HG03280 (cell line): Measurements from ENCODE around the gene MRGPRF.

Source experiments
- ATAC-seq: cut with Tn5 transposase; IDR thresholded peaks from one replicate; pipeline ENCODE4 v1.9.1; 2021; ENCODE audit warnings: mild to moderate bottlenecking, moderate library complexity; ENCODE audit not compliant: unreplicated experiment

Gene MRGPRF

DNA sequence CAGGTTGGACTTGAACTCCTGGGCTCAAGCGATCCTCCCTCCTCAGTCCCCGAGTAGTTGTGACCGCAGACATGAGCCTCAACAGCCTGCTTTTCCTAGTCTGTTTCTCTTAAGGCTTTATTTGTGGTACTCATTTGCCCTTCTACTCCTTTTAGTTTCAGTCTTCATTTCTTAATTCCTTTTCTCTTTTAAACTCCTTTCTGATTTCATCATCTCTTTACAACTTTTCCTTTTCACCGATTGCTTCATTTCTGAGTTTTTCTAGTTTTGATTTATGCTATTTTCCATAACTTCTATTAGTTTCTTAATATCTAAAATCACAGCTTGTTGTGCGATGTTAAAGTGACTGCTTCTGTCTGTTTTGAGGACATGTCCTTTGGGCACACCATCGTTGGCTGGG lies 17.3 kb upstream of the MRGPRF start:
- no peak for ATAC-seq

DNA sequence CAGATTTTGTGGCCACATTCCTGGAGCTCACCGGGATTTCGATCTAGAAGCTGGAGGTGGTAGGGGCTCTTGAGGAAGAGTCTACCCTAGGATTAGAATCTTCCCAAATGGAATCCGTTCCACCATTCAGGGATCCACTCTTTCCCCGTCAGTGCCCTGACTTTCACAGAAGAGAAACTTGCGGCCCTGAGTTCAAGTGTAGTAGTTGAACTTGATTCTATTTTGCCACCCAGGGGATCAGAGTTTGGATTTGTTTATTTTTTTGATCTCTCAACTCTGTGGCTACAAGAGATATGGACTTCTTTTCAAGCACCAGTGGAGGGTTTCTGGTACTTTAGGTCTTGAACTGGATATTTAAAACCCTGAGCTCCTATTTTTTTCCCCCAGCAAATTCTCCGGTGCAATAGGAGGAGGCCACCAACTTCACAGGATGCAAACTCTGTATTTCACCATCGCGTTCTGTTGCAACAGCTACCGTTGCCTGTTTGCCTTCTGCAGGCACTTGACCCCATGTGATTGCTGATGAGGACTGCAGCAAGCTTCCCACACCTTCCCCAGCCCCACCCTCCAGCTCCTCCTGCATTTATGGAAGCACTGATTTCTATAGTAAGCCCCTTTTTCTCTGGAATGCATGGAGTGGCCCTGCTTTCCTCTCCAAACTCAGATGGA lies 14.8 kb upstream of the MRGPRF start:
- no peak for ATAC-seq

DNA sequence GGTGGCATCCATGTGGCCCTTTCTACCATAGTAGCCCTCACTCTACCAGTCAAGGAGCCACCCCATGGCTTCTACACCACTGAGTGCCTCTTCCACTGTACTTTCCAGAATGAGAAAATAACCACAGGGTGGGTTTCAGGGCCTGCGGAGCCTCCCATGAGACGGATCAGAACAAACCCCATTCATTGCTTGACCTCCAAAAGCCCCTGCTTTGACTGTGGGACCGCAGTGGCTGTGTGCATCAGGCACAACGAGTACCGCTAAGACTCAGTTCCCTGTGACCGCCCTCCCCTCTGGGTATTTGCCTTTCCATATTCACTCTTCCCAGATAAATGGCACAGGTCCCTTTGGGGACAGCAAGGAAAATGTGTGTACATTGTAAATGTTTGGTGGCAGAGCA lies 11.5 kb upstream of the MRGPRF start:
- no peak for ATAC-seq

DNA sequence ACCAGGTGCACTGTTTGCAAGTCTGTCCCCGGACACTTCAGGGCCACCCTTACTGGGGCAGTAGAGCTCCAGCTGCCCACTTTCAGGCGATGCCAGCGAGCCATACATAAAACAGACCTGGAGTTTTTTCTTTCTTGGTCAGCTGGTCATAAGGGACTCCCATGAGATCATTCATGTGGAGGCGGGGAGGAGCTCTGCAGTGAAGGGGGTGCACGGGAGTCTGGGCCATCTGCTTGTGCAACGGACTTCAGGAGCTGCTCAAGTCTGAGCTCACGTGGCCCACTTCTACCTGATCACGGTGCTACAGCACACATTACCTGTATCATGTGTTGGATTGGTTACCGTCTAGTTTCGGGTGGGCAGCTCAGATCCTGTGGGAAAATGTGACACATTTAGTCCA lies 9.2 kb upstream of the MRGPRF start:
- no peak for ATAC-seq

DNA sequence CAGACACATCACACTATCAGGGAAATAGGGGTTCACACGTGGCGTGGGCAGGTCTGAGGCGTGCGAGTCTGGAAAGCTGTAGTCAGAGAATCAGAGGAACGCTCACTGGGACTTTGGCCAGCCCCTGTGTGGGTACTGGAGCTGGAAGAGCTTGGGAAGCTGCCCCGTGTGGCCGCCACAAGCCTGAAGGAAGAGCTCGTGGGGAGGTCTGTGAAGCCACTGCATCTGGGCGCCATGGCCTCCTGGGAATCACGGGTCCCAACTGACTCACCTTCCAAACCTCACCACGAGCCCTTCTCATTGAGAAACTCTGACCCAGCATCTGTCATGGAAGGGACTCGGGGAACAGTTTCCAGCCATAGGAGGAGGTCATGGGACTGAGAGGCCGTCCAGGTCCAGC lies 5.9 kb upstream of the MRGPRF start:
- no peak for ATAC-seq

DNA sequence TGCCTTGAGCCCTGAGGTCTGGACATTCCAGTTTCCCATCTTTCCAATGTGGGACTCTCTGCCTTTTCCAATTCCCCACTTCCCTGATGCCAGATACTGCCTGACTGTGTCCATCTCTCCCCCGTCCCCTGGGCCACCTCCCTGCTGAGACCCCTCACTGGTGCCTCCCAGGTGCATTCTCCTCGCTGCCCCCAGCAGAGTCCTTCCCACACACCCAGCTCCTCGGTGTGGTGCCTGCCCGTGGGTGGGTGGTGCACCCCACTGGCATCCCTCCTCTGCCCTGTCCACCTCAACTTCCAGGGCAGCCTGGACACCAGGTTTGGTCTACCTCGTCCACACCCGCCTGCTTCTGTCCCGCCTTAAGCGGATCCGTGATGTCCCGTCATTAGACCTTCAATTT lies 4.9 kb upstream of the MRGPRF start:
- no peak for ATAC-seq

DNA sequence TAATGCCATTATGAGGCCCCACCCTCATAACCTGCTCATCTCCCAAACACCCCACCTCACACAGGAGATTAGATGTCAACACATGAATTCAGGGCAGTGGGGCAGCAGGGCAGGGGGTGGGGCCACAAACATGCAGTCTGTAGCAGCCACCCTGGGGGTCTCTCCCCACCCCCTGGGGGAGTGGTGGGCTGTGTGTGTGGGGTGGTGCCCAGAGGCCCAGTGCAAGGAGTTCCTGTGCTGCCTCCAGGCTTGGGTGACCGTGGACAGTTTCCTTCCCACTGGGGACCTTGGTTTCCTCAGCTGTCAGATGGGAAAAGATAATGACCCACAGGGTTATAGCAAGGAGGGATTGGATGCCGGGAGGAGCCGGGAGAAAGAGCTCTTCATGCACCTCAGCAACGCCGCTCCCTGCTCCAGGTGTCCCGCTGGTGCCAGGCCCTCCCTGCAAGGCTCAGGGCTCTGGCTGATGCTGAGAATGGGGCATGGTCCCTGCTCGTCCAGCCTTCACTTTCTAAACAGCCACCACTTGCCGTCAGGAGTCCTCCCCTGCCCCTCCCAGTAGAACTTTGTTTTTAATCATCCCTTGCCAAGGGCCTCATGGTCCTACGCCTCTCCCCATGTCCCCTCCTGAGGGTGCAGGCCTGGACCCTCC lies 2.0 kb upstream of the MRGPRF start:
- ATAC-seq: no peak

DNA sequence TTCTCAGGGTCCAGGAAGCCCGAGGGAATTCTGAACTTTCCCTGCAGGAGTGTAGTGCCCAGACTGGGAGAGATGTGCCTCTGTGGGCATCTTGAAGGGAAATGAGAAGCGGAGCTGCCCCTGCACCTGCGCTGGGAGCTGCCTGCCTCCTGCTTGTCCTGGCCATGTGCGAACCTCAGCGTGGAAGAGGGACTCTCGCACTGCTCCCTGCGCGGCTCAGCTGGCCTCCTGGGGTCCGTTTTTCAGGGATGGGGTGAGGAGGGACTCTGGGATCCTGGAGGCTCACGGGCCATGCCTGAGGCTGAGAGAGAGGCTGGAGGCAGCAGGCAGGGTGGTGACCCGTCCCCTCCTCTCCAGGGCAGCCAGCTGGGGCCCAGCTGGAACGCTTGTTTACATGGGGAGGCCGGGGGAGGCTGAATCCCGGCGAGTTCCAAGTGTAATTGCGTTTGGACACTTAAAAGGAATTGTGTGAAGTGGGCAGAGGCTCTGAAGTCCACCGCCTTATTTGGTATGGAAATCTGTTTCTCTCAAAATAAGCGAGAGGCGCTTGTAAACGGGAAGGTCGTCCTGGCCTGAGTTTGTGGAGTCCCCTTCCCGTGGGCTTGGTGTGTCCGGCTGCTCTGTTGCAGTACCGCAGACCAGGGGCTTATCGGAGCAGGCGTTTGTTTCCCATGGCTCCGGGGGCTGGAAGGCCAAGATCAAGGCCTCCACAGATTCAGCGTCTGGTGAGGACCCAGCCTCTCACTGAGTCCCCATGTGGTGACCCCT lies 1.2 kb upstream of the MRGPRF start:
- ATAC-seq: no peak

DNA sequence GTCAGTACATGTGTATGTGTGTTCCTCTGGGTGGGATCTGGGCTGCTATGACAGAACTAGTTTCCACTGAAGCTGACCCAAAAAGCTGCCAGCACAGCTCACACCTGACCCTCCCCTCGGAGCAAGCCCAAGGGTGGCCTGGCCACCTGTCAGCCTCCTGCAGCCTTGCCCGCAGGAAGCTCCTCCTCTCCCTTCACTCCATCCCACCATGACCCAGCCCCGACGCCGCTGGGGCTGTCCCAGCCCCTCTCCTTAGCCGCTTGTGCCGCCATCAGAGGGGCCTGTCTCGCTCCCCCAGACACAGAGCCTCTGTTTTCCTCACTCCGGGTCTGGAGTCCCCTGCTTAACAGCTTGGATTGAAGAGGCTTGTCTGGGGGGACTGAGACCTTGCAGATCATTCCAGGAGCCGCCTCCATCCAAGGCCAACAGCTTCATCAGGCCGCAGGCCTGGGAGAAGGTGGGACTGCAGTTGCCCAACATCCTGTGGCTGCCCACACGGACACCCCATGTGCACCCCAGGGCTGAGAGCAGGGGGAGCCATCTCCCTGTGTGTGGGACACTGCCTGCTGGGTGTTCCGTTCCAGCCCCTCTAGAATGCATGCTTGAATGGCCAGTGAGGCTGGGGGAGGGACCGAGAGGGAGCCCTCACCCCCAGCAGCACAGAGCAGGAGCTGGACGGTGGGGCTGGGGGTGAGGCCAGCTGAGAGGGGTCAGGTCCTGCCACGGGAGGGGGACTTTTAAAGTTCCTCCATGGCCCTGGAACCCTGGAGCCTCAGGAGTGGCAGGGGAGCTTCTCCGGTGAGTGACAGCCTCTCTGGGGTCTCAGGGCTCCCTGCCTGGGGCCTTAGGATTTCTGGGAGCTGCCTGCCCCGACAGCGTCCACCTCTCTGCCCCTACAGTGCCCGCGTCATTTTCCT lies 696 bp downstream of the MRGPRF start:
- ATAC-seq: no peak

DNA sequence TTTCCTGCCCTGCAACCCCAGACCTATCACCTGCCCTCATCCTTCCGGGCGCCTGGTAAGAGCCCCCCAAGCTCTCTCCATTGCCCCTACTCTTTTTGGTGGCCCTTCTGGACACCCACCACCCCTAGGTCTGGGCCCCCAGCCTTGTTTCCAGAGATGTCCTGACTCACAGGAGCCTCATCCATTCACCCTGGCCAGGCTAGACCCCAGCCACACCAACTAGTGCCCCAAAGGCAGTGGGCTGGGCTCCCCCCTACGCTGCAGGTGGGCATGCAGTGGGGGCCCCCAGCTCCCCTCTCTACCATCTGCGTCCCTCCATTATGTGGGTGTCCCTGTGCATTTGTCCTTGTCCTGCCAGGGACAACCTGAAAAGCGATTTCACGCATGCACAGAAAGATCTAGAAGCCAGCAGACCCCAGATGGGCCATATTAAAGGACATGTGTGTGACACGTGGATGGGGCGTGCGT lies 1.4 kb downstream of the MRGPRF start:
- ATAC-seq: no peak

DNA sequence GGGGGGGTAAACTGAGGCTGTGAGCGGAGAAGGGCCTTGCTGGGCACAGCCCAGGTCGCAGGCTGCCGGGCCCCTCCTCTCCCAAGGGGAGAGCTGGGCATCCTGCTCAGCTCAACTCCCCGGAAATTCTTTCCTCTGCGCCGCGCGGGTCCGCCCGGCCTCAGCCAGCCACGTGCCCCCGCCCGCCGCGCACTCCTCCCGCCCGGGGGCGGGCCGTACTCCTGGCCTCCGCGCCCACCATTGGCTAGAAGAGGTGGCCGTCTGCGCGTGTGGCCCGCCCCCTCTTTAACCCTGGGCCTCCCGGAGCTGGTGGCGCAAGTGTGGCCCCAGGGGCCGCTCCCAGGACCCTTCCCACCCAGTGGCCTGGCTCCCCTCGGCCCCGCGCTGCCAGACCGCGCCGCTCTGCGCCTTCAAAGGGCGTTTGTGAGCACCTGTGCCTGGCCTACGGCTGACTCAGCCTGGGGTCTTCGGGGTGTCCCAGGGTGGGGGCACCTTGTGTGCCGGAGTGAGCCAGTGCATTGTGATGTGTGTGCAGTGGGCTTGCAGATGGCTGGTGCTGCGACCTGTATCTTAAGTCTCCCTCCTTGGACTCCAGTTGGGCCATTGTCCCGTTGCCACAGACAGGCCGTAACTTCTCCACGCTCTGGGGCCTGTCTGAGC lies 2.0 kb downstream of the MRGPRF start:
- ATAC-seq: no peak

DNA sequence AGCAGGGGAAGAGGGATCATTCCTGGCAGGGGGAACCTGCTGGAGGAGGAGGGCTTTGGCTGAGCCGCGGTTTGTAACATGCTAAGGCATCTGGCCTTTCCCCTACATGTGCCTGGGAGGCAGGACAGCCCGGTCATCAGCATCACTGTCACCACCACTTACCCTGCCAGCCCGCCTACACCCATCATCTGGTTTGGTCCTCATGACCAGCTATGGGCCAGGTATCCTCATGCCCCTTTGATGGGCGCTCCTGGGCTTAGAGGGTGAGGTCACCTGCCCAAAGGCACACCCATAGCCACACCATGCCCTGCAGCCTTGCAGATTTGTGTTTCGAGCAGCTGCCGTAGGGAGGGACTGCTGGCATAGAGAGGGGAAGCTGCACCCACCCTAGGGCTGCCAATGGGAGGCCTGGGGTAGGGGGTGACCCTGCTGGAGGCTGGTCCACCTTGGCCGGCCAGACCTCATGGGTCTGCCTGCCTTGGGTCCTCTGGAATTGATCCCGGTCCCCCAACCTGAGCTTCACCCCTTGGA lies 2.6 kb downstream of the MRGPRF start:
- ATAC-seq: no peak

DNA sequence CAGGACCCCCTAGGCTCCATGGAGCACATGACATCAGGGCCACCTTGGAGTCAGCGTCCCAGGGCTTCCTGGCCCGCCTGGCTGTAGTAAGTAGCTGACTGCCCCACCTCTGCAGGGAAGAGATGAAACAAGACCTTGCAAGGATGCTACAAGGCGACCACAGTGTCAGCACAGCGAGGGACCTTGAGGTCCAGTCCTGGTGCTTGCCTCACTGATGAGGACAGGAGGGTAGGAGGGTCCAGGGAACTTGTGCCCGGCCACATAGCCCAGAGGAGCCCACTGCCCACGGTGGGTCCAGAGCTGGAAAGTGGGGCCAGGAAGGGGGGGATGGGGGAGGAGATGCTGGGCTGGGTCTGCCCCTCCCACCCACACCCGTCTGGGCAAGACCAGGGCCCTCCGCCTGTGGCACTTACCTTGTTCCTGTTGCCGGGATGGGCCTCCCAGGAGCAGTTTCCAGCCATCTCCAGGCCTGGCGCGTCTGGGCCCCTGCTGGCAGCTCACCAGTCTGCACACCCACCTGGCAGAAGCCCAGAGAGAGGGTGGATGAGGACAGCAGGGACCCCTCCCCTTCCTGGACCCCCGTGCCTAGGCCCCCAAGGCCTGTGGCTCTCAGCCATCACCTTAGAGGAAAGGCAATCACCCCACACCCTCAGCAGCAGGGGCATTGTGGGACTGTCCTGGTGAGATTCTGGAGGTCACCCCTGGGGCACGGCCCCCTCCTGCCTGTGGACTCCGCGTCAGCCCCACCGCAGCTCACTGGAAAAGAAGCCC lies 3.4 kb downstream of the MRGPRF start:
- no peak for ATAC-seq

DNA sequence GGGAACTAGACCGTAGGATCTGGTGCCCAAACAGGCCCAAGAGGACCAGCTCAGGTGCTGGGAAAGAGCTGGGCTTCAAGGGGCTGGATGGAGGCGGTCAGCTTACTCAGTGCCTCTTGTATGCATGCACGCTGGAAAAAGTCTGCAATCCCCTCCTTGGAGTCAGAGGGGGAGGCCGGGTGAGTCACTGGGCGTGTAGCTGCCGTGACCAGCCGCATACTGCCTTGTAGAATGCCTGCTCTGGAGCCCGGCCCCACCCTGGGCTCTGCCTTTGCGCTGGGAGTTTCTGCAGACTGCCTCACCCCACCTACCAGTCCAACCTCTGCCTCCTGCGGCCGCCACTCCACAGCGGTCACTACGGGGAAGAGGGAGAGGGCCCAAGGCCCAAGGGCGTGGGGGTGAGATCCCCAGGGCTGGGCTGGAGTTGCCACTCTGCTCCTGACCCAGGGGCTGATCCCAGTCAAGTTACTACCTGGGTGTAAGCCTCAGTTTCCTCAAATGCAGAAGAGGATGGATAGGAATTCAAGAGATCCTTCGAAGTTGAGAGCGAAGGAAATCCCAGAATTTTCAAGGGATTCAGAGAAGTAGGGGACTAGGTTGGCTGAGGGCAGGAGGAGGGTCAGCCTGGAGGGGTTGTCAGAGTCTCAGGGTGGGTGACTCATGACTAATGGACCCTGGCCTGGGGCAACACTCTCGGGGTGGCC lies 4.2 kb downstream of the MRGPRF start:
- ATAC-seq: no peak

DNA sequence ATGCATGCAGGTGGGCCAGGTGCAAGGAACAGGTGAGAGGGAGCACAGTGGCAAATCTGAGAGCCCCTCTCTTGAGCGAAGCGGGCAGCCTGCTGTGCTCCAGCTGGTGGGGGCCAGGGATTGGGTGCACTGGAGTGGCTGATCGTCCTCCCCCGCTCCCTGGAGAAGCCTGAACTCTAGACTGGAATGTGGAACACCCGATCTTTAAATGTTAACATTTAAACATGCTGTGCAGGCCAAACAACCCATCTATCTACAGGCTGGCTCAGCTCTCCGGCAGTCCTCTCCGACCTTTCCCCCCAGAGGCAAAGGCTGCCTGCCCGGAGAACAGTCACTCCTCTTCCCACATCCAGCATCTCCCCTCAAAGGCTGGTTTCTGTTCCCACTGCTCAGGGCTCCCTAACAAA lies 5.1 kb downstream of the MRGPRF start:
- no peak for ATAC-seq

DNA sequence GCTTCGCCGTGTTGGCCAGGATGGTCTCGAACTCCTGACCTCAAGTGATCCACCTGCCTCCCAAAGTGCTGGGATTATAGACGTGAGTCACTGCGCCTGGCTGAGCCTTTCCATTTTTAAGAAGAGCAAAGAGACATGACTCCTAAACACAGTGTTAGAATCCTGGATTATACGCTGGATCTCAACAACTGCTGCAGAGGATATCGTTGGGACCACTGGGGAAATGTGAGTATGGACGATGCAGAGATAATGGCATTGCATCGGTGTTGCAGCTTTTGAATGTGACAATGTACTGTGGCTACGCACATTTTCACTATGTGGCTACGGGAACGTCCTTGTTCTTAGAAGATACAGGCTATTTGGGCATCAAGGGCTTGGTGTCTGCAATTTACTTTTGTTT lies 6.2 kb downstream of the MRGPRF start:
- no peak for ATAC-seq

DNA sequence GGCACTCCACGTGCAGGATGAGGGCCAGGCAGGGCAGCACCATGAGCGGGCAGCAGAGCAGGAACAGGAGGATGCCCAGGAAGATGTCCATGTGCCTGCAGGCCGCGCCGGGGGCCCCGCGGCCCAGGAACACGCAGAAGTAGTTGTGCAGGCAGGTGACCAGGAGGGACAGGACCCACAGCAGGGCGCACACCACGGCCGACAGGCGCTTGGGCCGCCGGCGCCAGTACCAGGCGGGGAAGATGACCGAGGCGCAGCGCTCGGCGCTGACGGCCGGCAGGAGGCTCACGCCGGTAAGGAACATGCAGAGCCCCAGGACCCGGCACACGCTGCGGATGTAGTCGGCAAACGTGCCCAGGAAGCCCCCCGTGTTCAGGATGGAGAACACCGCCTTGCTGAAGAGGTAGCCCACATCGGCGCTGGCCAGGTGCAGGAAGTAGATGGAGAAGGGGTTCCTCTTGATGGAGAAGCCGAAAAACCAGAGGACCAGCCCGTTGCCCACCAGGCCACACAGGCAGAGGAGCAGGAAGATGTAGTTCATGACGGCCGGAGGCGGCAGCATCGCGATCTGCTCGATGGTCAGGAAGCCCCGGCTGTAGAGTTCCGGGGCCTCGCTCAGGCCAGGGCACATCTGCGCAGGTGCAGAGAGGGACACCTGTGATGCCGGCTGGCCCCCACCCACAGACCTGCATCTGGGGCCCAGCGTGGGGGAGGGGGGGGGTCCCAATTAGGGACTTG lies 7.2 kb downstream of the MRGPRF start:
- no peak for ATAC-seq

DNA sequence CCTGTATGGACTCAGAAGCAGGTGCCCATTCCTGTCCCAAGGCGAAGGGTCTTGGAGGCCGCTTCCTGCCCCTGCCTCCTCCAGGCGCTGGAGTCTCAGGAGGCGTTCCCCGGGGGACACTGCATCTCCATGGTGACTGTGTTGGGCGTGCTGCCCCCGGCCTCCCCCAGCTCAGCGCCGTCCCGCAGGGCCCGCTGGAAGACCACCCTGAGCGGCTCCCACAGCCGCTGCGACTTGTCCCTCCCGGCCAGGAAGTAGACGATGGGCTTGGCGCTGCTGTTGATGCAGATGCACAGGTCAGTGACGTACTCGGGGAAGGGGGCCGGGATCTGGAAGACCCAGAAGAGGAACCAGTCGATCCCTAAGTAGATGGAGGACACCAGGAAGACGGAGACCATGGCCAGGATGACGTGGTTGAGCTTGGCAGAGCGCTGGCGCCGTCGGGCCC lies 7.8 kb downstream of the MRGPRF start:
- no peak for ATAC-seq
